ENCODE data around the gene TBC1D21. TPM values are rescaled to one million over a fixed set of nuclear protein-coding genes. Genes with fewer than 3 reads are reported as not detected.

TBC1D21 gene
- total RNA-seq, 6 experiments from 2014 or later, result not detected

GRCh38 chr15:73852507-73852906 is 20.9 kb upstream of the TBC1D21 start:
- no peak for DNase-seq
- Mint-ChIP-seq H3K4me1 (ENCODE audit: low read depth) (no peaks in the 10 kb centered on the region), H3K27me3 (ENCODE audit: insufficient read depth) (peaks cover 40% of the 10 kb centered on the region)

DNA sequence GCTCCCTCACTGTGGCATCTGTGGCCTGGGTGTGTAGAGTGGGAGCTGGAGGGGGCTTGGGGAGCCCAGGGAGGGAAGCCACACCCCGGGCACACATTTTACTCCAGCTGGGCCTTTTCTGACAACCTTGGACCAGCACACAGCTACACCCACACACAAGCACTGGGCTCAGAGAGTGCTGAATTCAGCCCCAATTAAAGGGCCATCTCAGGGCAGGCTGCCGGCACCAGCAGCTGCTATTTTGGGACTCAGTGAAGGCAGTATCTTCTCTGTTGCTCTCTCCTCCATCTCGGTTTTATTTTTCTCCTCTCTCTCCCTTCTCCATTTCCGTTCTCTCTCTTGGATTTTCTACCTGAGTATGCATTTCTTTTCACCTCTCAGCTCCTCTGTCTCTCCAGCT is 19.1 kb upstream of the TBC1D21 start:
- no peak for DNase-seq
- no peak overlapping the region for H3K4me3 Mint-ChIP-seq
- no peaks in the 10 kb centered on the region for H3K4me1 Mint-ChIP-seq (ENCODE audit: low read depth)
- H3K27ac Mint-ChIP-seq, result no peak overlapping the region
- TF ChIP-seq, protein P1, sequence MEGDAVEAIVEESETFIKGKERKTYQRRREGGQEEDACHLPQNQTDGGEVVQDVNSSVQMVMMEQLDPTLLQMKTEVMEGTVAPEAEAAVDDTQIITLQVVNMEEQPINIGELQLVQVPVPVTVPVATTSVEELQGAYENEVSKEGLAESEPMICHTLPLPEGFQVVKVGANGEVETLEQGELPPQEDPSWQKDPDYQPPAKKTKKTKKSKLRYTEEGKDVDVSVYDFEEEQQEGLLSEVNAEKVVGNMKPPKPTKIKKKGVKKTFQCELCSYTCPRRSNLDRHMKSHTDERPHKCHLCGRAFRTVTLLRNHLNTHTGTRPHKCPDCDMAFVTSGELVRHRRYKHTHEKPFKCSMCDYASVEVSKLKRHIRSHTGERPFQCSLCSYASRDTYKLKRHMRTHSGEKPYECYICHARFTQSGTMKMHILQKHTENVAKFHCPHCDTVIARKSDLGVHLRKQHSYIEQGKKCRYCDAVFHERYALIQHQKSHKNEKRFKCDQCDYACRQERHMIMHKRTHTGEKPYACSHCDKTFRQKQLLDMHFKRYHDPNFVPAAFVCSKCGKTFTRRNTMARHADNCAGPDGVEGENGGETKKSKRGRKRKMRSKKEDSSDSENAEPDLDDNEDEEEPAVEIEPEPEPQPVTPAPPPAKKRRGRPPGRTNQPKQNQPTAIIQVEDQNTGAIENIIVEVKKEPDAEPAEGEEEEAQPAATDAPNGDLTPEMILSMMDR (IDR thresholded peaks at IDR 0.05), result no peak
- H3K9me3 Mint-ChIP-seq, result no peaks in the 10 kb centered on the region
- peaks cover 50% of the 10 kb centered on the region for H3K27me3 Mint-ChIP-seq (ENCODE audit: insufficient read depth)
- H3K36me3 Mint-ChIP-seq (ENCODE audit: low read depth), result no peaks in the 10 kb centered on the region

More at GRCh38 chr15:73852507-73852906, 20.9 kb upstream of the TBC1D21 start:
- Mint-ChIP-seq H3K4me3 (no peak overlapping the region), H3K36me3 (ENCODE audit: low read depth) (no peaks in the 10 kb centered on the region), H3K9me3 (no peaks in the 10 kb centered on the region), H3K27ac (no peak overlapping the region)
- TF ChIP-seq, protein P1 (IDR thresholded peaks at IDR 0.05), result no peak

GRCh38 chr15:73856458-73857192 is 16.7 kb upstream of the TBC1D21 start:
- Mint-ChIP-seq H3K9me3 (no peaks in the 10 kb centered on the region), H3K36me3 (ENCODE audit: low read depth) (no peaks in the 10 kb centered on the region), H3K4me1 (ENCODE audit: low read depth) (no peaks in the 10 kb centered on the region), H3K27ac (no peak overlapping the region), H3K4me3 (no peak overlapping the region), H3K27me3 (ENCODE audit: insufficient read depth) (peaks cover 40% of the 10 kb centered on the region)
- DNase-seq, result no peak
- TF ChIP-seq, protein P1 (IDR thresholded peaks at IDR 0.05), result no peak

GRCh38 chr15:73857193-73857920 is 16.0 kb upstream of the TBC1D21 start:
- Mint-ChIP-seq H3K36me3 (ENCODE audit: low read depth) (no peaks in the 10 kb centered on the region), H3K4me1 (ENCODE audit: low read depth) (no peaks in the 10 kb centered on the region), H3K9me3 (no peaks in the 10 kb centered on the region), H3K27ac (no peak overlapping the region), H3K27me3 (ENCODE audit: insufficient read depth) (peaks cover 42% of the 10 kb centered on the region), H3K4me3 (no peak overlapping the region)
- no peak for DNase-seq
- TF ChIP-seq, protein P1 (IDR thresholded peaks at IDR 0.05), result no peak

DNA sequence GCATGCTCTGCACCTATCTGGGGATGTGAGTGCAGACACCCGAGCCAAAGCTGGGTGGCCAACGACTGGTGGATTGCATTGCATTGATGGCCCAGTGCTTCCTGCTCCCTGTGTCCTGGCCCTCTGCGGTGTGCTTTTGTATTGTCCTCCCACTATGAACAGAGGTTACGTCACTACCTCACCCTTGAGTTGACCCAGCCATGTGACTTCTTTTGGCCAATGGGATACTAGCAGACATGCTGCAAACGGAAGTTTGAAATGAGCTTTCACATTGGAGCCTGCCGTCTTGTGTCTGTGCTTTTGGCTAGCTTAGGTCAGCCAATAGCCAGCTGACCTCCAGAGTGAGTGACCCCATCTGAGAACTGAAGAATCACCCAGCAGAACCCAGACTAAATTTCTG is 15.3 kb upstream of the TBC1D21 start:
- DNase-seq, result no peak
- peaks cover 44% of the 10 kb centered on the region for H3K27me3 Mint-ChIP-seq (ENCODE audit: insufficient read depth)
- H3K36me3 Mint-ChIP-seq (ENCODE audit: low read depth), result no peaks in the 10 kb centered on the region
- H3K27ac Mint-ChIP-seq, result no peak overlapping the region
- no peaks in the 10 kb centered on the region for H3K4me1 Mint-ChIP-seq (ENCODE audit: low read depth)
- no peak overlapping the region for H3K4me3 Mint-ChIP-seq
- TF ChIP-seq, protein P1 (IDR thresholded peaks at IDR 0.05), result no peak
- H3K9me3 Mint-ChIP-seq, result no peaks in the 10 kb centered on the region
